ENCODE measurements around the gene HJURP. TPM values are rescaled to one million over a fixed set of nuclear protein-coding genes. Genes with fewer than 3 reads are reported as not detected.

HJURP gene
- total and polyA plus RNA-seq, 2 donors (not counting 3 experiments of a cell fraction or from before 2014, with no cell fraction given): 34.4 to 60.9 TPM

- dilution Hi-C loops (cut with MboI; ENCODE audit: extremely low pct_ligation_motif_present, low sequenced_read_pairs): no loop called here
- no peak for TF ChIP-seq CTCF (IDR thresholded peaks at IDR 0.05; ENCODE audit: extremely low read depth in 1 of 2, insufficient read depth in 1 of 2, low read depth in 1 of 2, low read length in 2 of 2)
- no peak for TF ChIP-seq JUN (IDR thresholded peaks at IDR 0.05; ENCODE audit: borderline replicate concordance, insufficient read depth, insufficient read length, low read depth)
- TF ChIP-seq EZH2 (IDR thresholded peaks at IDR 0.05; ENCODE audit: borderline replicate concordance, low read depth, low read length, severe bottlenecking): no peak
- Histone ChIP-seq H3K79me2 (ENCODE audit: control insufficient read depth, insufficient read depth, low read length) (no peaks in the 10 kb centered on the region), H3K27ac (ENCODE audit: insufficient read depth, low read depth, low read length) (no peak overlapping the region), H3K4me1 (ENCODE audit: control insufficient read depth, extremely low read depth, insufficient read depth, low read length) (no peaks in the 10 kb centered on the region), H2AFZ (ENCODE audit: low read depth, low read length) (no peak overlapping the region), H3K9ac (replicated peaks; ENCODE audit: extremely low read depth, insufficient read depth, low read length) (no peak overlapping the region), H3K4me2 (ENCODE audit: insufficient read depth, low read length) (no peak overlapping the region), H3K36me3 (ENCODE audit: control insufficient read depth in 2 of 2, extremely low read depth in 1 of 2, insufficient read depth in 2 of 2, low read length in 2 of 2) (no peaks in the 10 kb centered on the region), H3K4me3 (replicated peaks in 1 of 3; ENCODE audit: insufficient read depth in 1 of 3, low read depth in 1 of 3, low read length in 3 of 3) (no peak overlapping the region), H3K9me3 (replicated peaks; ENCODE audit: control insufficient read depth, insufficient read depth, low read length) (no peaks in the 10 kb centered on the region), H3K27me3 (ENCODE audit: control insufficient read depth in 2 of 2, insufficient read depth in 2 of 2, low read length in 2 of 2) (no peaks in the 10 kb centered on the region), H4K20me1 (replicated peaks; ENCODE audit: control insufficient read depth, extremely low read depth, insufficient read depth, low read length) (no peaks in the 10 kb centered on the region), H3K9me1 (replicated peaks; ENCODE audit: control insufficient read depth, extremely low read depth, insufficient read depth, low read length) (no peaks in the 10 kb centered on the region)
- CTCF ChIA-PET: interaction anchor here (1.5 kb wide), 1 partner anchor 21 kb away, joined by 3 read pairs; no protein-coding TSS in a partner anchor
- intact Hi-C loops (cut with micrococcal nuclease): no loop called here
- BruUV-seq (replicated peaks): no TSS peak
- DNase-seq (ENCODE audit: low read depth, low spot score) (no peak), FAIRE-seq (no peak)
- POLR2A ChIA-PET: no interaction called here
Observed at GRCh38 chr2:233792720-233793119, 61.6 kb downstream of the HJURP start.

- BruUV-seq (replicated peaks): no TSS peak
- no peak overlapping the region for H3K27ac ChIP-seq (ENCODE audit: insufficient read depth, low read depth, low read length)
- TF ChIP-seq, protein P1, sequence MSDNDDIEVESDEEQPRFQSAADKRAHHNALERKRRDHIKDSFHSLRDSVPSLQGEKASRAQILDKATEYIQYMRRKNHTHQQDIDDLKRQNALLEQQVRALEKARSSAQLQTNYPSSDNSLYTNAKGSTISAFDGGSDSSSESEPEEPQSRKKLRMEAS (IDR thresholded peaks at IDR 0.05; ENCODE audit: insufficient read depth, insufficient read length): no peak
- no peak for TF ChIP-seq GATA2 (IDR thresholded peaks at IDR 0.05; ENCODE audit: insufficient read depth, insufficient read length, low read depth, low read length)
- no peak for TF ChIP-seq FOS (IDR thresholded peaks at IDR 0.05; ENCODE audit: borderline replicate concordance, insufficient read depth, low read length)
- no peak for TF ChIP-seq EZH2 (IDR thresholded peaks at IDR 0.05; ENCODE audit: borderline replicate concordance, low read depth, low read length, severe bottlenecking)
- no peak for TF ChIP-seq POLR2AphosphoS5 (IDR thresholded peaks at IDR 0.05; ENCODE audit: insufficient read depth, low read depth, low read length)
- no peak for TF ChIP-seq POLR2A (IDR thresholded peaks at IDR 0.05; ENCODE audit: low read depth, low read length)
- H3K9me1 ChIP-seq (replicated peaks; ENCODE audit: control insufficient read depth, extremely low read depth, insufficient read depth, low read length): no peaks in the 10 kb centered on the region
- H3K4me1 ChIP-seq (ENCODE audit: control insufficient read depth, extremely low read depth, insufficient read depth, low read length): no peaks in the 10 kb centered on the region
- no peaks in the 10 kb centered on the region for H3K27me3 ChIP-seq (ENCODE audit: control insufficient read depth in 2 of 2, insufficient read depth in 2 of 2, low read length in 2 of 2)
- H3K79me2 ChIP-seq (ENCODE audit: control insufficient read depth, insufficient read depth, low read length): no peaks in the 10 kb centered on the region
- DNase-seq (ENCODE audit: low read depth, low spot score) (no peak), FAIRE-seq (no peak)
- H3K36me3 ChIP-seq (ENCODE audit: control insufficient read depth in 2 of 2, extremely low read depth in 1 of 2, insufficient read depth in 2 of 2, low read length in 2 of 2): no peaks in the 10 kb centered on the region
- H3K4me3 ChIP-seq (replicated peaks in 1 of 3; ENCODE audit: insufficient read depth in 1 of 3, low read depth in 1 of 3, low read length in 3 of 3): no peak overlapping the region
- H2AFZ ChIP-seq (ENCODE audit: low read depth, low read length): no peak overlapping the region
- H3K4me2 ChIP-seq (ENCODE audit: insufficient read depth, low read length): no peak overlapping the region
- POLR2A ChIA-PET: no interaction called here
- no peaks in the 10 kb centered on the region for H3K9me3 ChIP-seq (replicated peaks; ENCODE audit: control insufficient read depth, insufficient read depth, low read length)
- dilution Hi-C loops (cut with MboI; ENCODE audit: extremely low pct_ligation_motif_present, low sequenced_read_pairs): no loop called here
- CTCF ChIA-PET: interaction anchor here (1.5 kb wide), 1 partner anchor 22 kb away, joined by 3 read pairs; no protein-coding TSS in a partner anchor
- intact Hi-C loops (cut with micrococcal nuclease): no loop called here
- no peaks in the 10 kb centered on the region for H4K20me1 ChIP-seq (replicated peaks; ENCODE audit: control insufficient read depth, extremely low read depth, insufficient read depth, low read length)
- no peak overlapping the region for H3K9ac ChIP-seq (replicated peaks; ENCODE audit: extremely low read depth, insufficient read depth, low read length)
Observed at GRCh38 chr2:233791883-233792329, 62.4 kb downstream of the HJURP start.
